ENCODE measurements around the gene DCHS2. TPM values are rescaled to one million over a fixed set of nuclear protein-coding genes. Genes with fewer than 3 reads are reported as not detected.

DCHS2 gene
- total and polyA plus RNA-seq, 2 of the 8 experiments (the other 6 are each of a cell fraction or from before 2014, with no cell fraction given): 0.54 to 2.6 TPM

DNA sequence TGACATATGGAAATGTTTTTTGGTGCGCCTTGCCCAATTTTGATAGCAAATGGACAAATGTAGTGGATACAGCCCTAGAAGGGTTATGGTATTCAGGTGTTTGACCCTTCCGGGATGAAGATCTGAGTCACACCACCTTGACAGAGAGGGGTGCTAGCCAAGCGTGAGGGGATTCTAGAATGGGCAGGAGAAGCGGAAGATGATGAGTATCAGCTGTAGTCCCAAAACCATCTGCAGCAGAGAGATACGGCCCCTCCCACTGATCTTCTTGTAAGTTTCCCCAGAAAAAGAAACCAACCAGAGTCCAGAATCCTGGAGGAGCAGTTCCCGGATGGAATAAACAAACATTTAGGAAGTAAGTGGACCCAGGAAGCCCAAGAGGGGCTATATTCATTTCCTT is 18.1 kb downstream of the DCHS2 start:
- Histone ChIP-seq H3K4ac (replicated peaks; ENCODE audit: insufficient read length, low read depth, low read length) (no peak overlapping the region), H3K23ac (ENCODE audit: insufficient read length) (no peak overlapping the region), H2BK5ac (ENCODE audit: low read depth, low read length) (no peak overlapping the region), H3K56ac (replicated peaks; ENCODE audit: insufficient read length, low read depth, low read length) (no peak overlapping the region), H3K79me1 (ENCODE audit: low read depth, low read length) (no peaks in the 10 kb centered on the region), H3K27ac (ENCODE audit: low read depth, low read length) (no peak overlapping the region), H3K23me2 (ENCODE audit: low read depth, low read length) (no peaks in the 10 kb centered on the region), H3K18ac (ENCODE audit: extremely low read depth, low read length) (no peak overlapping the region), H3K4me3 (ENCODE audit: extremely low read depth in 1 of 4, insufficient read depth in 2 of 4, low read depth in 3 of 4, low read length in 4 of 4) (no peak overlapping the region), H4K8ac (ENCODE audit: extremely low read depth, insufficient read depth, low read length) (no peak overlapping the region), H3K36me3 (ENCODE audit: control insufficient read depth in 2 of 4, insufficient read depth in 4 of 4, low read length in 3 of 4) (no peaks in the 10 kb centered on the region), H3K79me2 (ENCODE audit: control insufficient read depth in 1 of 2, insufficient read depth in 2 of 2, low read length in 2 of 2) (no peaks in the 10 kb centered on the region), H3K9ac (replicated peaks in 1 of 4; ENCODE audit: extremely low read depth in 1 of 4, low read depth in 3 of 4, low read length in 3 of 4) (no peak overlapping the region), H4K20me1 (replicated peaks in 1 of 2; ENCODE audit: control insufficient read depth in 1 of 2, insufficient read depth in 2 of 2, low read length in 2 of 2) (no peaks in the 10 kb centered on the region), H3K9me3 (ENCODE audit: insufficient read depth in 2 of 2, low read depth in 1 of 2, low read length in 1 of 2) (no peaks in the 10 kb centered on the region), H4K91ac (replicated peaks; ENCODE audit: insufficient read length, low read length) (no peak overlapping the region), H3K27me3 (replicated peaks in 1 of 4; ENCODE audit: control insufficient read depth in 3 of 4, extremely low read depth in 1 of 4, insufficient read depth in 3 of 4, low read length in 3 of 4) (no peaks in the 10 kb centered on the region), H2BK120ac (replicated peaks; ENCODE audit: low read depth, low read length) (no peak overlapping the region), H2BK15ac (ENCODE audit: low read length) (no peak overlapping the region), H2BK20ac (ENCODE audit: low read length) (no peak overlapping the region), H2AK5ac (ENCODE audit: low read depth, low read length) (no peak overlapping the region), H2AFZ (ENCODE audit: low read length) (no peak overlapping the region), H3K14ac (ENCODE audit: insufficient read length) (no peak overlapping the region), H3K4me1 (replicated peaks in 1 of 4; ENCODE audit: control insufficient read depth in 3 of 4, insufficient read depth in 4 of 4, low read length in 3 of 4) (no peaks in the 10 kb centered on the region), H3K4me2 (ENCODE audit: insufficient read depth in 1 of 2, low read depth in 2 of 2, low read length in 2 of 2) (no peak overlapping the region), H2BK12ac (ENCODE audit: low read depth, low read length) (no peak overlapping the region), H4K5ac (ENCODE audit: insufficient read length, low read depth, low read length) (no peak overlapping the region)
- no peak for FAIRE-seq
- no peak for TF ChIP-seq SIX5 (IDR thresholded peaks at IDR 0.05; ENCODE audit: low read depth, low read length)
- TF ChIP-seq ZNF274 (IDR thresholded peaks at IDR 0.05; ENCODE audit: borderline replicate concordance, extremely low read depth, low read length): no peak
- no peak for TF ChIP-seq TEAD4 (IDR thresholded peaks at IDR 0.05; ENCODE audit: low read depth, low read length)
- TF ChIP-seq, protein P1, sequence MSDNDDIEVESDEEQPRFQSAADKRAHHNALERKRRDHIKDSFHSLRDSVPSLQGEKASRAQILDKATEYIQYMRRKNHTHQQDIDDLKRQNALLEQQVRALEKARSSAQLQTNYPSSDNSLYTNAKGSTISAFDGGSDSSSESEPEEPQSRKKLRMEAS (IDR thresholded peaks at IDR 0.05): no peak
- no peak for TF ChIP-seq FOSL1 (IDR thresholded peaks at IDR 0.05; ENCODE audit: insufficient read depth, low read depth, low read length)
- TF ChIP-seq GABPA (IDR thresholded peaks at IDR 0.05; ENCODE audit: borderline replicate concordance, insufficient read depth, low read length): no peak
- no peak for TF ChIP-seq BRCA1 (IDR thresholded peaks at IDR 0.05; ENCODE audit: low read depth, low read length)
- no peak for TF ChIP-seq RAD21 (IDR thresholded peaks at IDR 0.05 in 1 of 2, conservative IDR thresholded peaks at IDR 0.05 in 1 of 2; ENCODE audit: low read depth in 2 of 2, low read length in 2 of 2)
- no peak for TF ChIP-seq TCF12 (IDR thresholded peaks at IDR 0.05; ENCODE audit: low read depth, low read length)
- TF ChIP-seq SRF (IDR thresholded peaks at IDR 0.05; ENCODE audit: low read depth, low read length): no peak
- POLR2A ChIA-PET (ENCODE audit: partially characterized antibody): no interaction called here
- no peak for DNase-seq (ENCODE audit: low read depth in 1 of 2, low spot score in 2 of 2)
- CTCF ChIA-PET (ENCODE audit: partially characterized antibody): interaction anchor here (0.7 kb wide), 1 partner anchor 32 kb away, joined by 5 read pairs; no protein-coding TSS in a partner anchor
- WGBS, 2 experiments (ENCODE audit: extremely low coverage in 1 of 2, insufficient coverage in 1 of 2, insufficient read length in 1 of 2, insufficient replicate concordance in 2 of 2, low coverage in 1 of 2, low lambda C conversion rate in 2 of 2, missing lambda C conversion rate in 1 of 2): 74% methylated on average over 6 of the region's 6 CpGs; no CpG with 5 or more reads in 1 of the 2 experiments

Measured in H1 (cell line).